ENCODE data around the gene LETMD1.
"Not testable (repeated sequence)": the region's sequence is repeated elsewhere in the genome, so short reads cannot be mapped to it uniquely, and the experiment has no call there.

Gene LETMD1, protein sequence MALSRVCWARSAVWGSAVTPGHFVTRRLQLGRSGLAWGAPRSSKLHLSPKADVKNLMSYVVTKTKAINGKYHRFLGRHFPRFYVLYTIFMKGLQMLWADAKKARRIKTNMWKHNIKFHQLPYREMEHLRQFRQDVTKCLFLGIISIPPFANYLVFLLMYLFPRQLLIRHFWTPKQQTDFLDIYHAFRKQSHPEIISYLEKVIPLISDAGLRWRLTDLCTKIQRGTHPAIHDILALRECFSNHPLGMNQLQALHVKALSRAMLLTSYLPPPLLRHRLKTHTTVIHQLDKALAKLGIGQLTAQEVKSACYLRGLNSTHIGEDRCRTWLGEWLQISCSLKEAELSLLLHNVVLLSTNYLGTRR

GRCh38 chr12:51047655-51048540, at the start of gene LETMD1:
Gene LETMD1 (plus strand): TSS chr12:51048327. CDS start chr12:51048357, 30 bp downstream.
- peak; percentile 89 for DNase-seq

GRCh38 chr12:50999093-50999492, 49.0 kb upstream of the LETMD1 start:
- no peak for DNase-seq

GRCh38 chr12:51000245-51000644, 47.9 kb upstream of the LETMD1 start:
- no peak for DNase-seq

- no peak for DNase-seq
These were observed 46.3 kb upstream of the LETMD1 start for GRCh38 chr12:51001799-51002198.

DNA sequence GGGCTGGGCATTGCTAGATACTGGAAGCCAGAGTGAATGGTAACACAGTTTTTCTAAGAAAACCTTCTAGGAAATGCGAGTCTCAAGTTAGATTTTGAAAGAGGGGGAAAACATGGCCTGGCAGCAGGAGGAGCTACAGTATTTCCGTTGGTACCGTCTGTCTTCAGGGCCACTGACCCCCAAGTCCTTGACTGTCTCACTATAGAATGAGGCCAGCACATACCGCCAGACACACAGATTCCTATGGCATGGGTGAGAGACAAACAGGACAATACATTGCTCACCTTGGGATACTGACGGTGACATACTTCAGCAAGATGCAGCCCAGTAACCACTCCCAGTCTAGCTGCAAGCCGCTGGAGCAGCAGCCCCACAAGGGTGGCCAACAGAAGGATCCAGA, 43.6 kb upstream of the LETMD1 start:
- DNase-seq: no peak

DNA sequence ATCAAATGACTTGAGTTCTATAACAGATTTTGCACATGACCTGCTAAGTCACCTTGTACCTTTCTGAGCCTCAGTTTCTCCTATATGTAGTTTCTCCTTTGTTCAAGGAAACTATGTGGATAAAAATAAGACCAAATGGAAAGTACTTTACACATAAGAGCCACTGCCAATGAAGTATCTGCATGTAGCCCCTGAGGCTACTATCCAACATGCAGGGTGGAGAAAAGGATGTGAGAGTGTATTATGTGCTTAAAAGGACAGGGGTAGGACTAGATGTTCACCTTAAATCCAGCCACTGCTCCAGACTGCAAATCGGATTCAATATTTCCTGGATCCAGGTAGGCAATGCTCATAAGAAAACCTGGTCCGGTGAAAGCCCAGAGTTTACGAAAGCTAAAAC, 43.1 kb upstream of the LETMD1 start:
- no peak for DNase-seq

DNA sequence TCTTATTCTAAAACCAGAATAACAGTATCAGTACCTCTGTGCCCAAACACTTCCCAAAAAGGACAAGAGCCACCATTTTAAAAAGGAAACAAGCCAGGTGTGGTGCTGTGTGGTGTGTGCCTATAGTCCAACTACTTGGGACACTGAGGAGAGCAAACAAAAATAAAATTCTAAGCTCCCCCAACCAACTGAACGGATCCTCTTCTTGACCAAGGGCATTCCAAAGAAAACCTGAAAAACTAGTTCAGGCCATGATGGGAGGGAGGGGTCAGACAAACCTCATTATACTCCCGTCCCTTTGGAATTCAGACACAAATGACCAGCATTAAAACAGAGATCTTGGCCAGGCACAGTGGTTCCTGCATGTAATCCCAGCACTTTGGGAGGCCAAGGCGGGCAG, 42.5 kb upstream of the LETMD1 start:
- DNase-seq: no peak

- peak; percentile 79 for DNase-seq
These were observed 39.6 kb upstream of the LETMD1 start for GRCh38 chr12:51008329-51009055.

DNA sequence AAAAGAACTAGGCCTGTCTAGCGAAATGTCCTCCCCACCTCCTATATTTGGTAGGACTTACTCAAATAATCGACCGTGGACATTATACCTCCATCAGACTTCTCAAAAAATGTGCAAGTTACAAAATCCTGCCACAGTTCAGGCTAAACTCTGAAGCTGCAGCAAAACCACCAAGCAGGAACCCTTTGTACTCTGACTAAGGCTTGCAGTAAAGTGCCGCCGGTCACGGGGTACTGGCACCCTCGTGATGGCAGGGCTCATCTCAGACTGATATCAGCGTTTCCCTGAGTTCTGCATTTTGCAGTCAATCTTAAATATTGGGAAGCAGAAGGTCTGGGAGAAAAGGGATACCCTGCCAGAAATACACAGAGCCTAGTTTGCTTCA, 39.1 kb upstream of the LETMD1 start:
- DNase-seq: no peak

DNA sequence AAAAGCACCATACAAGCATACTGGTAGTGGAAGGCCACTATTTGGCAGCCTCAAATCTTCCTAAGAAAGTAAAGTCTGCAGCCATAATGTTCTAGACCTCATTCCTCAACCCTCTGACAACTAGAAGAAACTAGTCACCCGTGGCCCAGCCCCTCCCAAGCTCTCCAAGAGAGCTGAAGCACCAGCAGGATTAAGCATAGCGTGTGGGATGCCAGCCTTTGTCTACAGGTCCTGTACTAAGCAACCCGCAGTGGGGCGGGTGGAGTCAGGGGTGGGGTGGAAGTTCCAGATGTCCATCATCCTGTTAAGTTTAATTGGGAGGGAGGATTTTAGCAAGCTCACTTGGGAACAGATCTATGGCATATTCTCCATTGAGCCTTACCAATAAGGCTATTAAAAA, 36.2 kb upstream of the LETMD1 start:
- peak; percentile 90 for DNase-seq

DNA sequence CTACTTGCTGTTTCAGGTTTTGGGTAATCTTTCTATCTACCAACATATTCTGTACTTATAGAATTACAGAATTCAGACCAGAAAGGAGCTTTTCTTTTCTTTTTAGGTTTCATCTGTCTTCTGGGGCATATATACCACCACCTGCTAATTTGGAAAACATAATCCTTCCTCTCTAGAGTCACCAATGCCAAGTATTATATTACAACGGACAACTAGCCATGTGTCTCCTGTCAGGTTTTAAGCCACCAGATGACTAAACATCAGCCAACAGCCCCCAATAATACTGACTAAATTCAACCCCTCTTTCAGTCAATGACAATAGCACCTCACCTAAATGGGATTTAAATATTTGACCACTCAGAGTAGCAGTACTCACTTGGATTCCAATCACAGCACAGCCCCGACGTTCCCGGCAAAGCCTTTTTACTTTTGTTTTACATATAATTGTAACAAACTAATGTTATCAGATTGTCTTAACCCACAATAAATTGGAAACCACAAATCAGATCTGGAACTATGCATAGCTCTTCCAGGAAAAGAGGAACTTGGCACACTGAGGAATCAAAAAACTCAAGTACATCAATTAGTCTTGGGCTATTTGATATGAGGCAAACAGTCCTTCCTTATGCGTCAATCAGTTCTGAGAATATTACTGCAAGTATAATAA, 35.4 kb upstream of the LETMD1 start:
- peak; percentile 67 for DNase-seq

- no peak for DNase-seq
These were observed 34.7 kb upstream of the LETMD1 start for GRCh38 chr12:51013441-51013840.

GRCh38 chr12:51014467-51014866, 33.7 kb upstream of the LETMD1 start:
- not testable (repeated sequence) for DNase-seq

DNA sequence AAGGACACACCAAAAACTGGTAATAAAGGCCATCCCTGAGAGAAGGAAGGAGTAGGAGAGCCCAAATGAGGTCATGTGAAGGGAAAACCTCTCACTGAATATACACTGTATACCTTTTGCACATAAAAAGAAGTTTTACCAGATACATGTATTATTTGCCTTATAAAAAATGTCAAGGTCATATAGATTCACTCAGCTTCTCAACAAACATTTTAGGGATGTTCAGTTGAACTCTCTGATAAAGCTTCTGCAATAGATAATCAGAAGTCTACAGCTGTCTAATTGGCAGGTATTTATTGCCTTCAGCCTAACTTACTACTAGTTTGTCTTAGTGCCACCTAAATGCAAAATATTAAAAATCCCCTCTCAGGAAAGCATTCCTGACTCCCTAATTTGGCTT, 30.7 kb upstream of the LETMD1 start:
- no peak for DNase-seq

DNA sequence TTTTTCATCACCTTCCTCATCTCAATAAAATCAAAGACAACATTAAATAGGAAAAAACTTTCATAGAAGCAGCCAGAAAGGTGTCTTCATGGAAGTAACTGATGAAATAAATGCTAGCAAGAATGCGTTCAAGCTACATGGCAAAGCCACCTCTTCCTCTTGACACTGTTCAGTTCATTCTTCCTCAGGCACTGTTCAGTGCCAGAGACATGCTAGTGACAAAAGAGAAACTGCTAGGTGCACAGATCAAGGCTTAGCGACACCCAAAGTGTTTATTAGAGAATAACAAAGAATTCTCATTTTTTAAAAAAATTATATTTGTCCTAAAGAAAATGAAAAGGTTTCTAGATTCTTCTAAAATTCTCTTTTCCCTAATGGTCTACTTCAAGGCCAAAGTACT, 29.2 kb upstream of the LETMD1 start:
- no peak for DNase-seq

DNA sequence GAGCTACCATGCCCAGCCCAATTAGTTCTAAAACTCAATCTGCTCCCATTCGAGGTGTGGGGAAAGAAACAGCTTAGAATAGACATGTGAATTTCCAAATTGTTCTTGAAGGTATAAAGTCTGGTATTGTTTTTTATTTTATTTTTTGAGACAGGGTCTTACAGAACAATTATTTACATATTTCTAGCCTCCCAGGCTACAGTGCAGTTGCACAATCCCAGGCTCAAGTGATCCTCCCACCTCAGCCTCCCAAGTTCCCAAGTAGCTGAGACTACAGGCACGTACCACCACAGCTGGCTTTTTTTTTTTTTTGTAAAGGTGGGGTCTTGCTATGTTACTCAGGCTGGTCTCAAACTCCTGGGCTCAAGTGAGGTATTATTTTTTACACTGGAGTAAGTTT, 28.2 kb upstream of the LETMD1 start:
- DNase-seq: no peak

GRCh38 chr12:51020448-51021182, 27.5 kb upstream of the LETMD1 start:
- no peak for DNase-seq

DNA sequence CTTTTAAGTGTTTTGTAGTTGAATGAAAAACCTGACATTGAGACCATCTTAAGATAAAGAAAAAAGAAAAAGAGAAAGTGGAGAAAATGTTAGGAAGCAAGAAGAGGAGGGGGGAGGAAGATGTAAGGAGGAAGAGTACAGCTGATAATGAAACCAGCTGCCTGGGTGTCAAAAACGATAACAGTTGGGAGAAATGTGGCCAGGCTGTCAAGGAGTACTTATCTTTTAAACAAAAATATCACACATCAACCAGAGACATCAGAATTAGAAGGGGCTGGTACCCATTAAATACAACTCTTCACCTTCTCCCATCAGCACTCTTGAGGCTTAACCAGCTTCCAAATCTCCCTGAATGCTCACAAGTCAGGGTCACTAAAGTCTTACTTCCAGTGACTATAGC, 26.4 kb upstream of the LETMD1 start:
- DNase-seq: no peak

- DNase-seq: no peak
These were observed 24.3 kb upstream of the LETMD1 start for GRCh38 chr12:51023625-51024382.

- no peak for DNase-seq
These were observed 22.7 kb upstream of the LETMD1 start for GRCh38 chr12:51025338-51025835.
